ENCODE data around the gene C10orf95. TPM values are rescaled to one million over a fixed set of nuclear protein-coding genes. Genes with fewer than 3 reads are reported as not detected.
A peak's percentile ranks its signal among the peaks of the same experiment; 100 is the strongest.

The C10orf95 gene
- total and polyA plus RNA-seq, 2 donors (not counting 3 experiments of a cell fraction or from before 2014, with no cell fraction given) = 0.08 TPM; not detected in 1

DNA sequence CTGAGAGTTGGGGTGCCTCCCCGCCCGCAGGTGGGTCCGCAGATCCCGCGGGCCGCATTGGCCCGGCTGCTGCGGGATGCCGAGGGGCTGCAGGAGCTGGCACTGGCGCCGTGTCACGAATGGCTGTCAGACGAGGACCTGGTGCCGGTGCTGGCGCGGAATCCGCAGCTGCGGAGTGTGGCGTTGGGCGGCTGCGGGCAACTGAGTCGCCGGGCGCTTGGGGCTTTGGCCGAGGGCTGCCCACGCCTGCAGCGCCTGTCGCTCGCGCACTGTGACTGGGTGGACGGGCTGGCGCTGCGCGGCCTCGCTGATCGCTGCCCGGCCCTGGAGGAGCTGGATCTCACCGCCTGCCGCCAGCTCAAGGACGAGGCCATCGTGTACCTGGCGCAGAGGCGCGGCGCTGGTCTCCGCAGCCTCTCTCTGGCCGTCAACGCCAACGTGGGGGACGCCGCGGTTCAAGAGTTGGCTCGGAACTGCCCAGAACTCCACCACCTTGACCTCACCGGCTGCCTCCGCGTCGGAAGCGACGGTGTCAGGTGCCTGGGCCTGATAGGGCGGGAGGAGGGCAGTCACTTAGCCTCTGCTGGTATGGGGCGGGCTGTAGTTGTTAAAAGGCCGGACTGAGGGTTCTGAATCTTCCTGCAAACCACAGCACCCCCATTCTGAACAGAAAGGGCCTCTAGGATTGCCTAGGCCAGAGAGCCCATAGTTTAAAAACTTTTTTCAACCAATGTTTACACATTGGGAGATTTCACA is 29.4 kb downstream of the C10orf95 start:
- no TSS peak for BruUV-seq (replicated peaks)
- ChIA-PET CTCF (interaction anchor here (0.7 to 6.5 kb wide), 22 partner anchors 8 to 252 kb away, joined by 3 to 74 read pairs (median 6); partner anchors contain the start of genes C10orf95, CUEDC2, ELOVL3 and NFKB2), POLR2A (interaction anchor here (0.6 to 0.7 kb wide), 2 partner anchors 251 to 252 kb away, joined by 3 to 4 read pairs; no protein-coding TSS in a partner anchor)
- Histone ChIP-seq H3K9me1 (replicated peaks; ENCODE audit: control insufficient read depth, extremely low read depth, insufficient read depth, low read length) (no peaks in the 10 kb centered on the region), H3K9me3 (replicated peaks; ENCODE audit: control insufficient read depth, insufficient read depth, low read length) (no peaks in the 10 kb centered on the region), H3K4me1 (ENCODE audit: control insufficient read depth, extremely low read depth, insufficient read depth, low read length) (peaks cover 20% of the 10 kb centered on the region), H3K79me2 (ENCODE audit: control insufficient read depth, insufficient read depth, low read length) (no peaks in the 10 kb centered on the region), H3K4me3 (replicated peaks in 1 of 3; ENCODE audit: insufficient read depth in 1 of 3, low read depth in 1 of 3, low read length in 3 of 3) (peak overlapping the region; percentile 64 to 73 (median 70)), H3K27me3 (ENCODE audit: control insufficient read depth in 2 of 2, insufficient read depth in 2 of 2, low read length in 2 of 2) (peaks cover 3 to 7% of the 10 kb centered on the region in 2 experiments), H4K20me1 (replicated peaks; ENCODE audit: control insufficient read depth, extremely low read depth, insufficient read depth, low read length) (no peaks in the 10 kb centered on the region), H3K27ac (ENCODE audit: insufficient read depth, low read depth, low read length) (no peak overlapping the region), H3K4me2 (ENCODE audit: insufficient read depth, low read length) (peak overlapping the region; percentile 67), H2AFZ (ENCODE audit: low read depth, low read length) (peak overlapping the region; percentile 60), H3K36me3 (ENCODE audit: control insufficient read depth in 2 of 2, extremely low read depth in 1 of 2, insufficient read depth in 2 of 2, low read length in 2 of 2) (peaks cover 0 to 9% of the 10 kb centered on the region in 2 experiments), H3K9ac (replicated peaks; ENCODE audit: extremely low read depth, insufficient read depth, low read length) (peak overlapping the region; percentile 19)
- DNase-seq (ENCODE audit: low read depth, low spot score) = peak; percentile 21
- FAIRE-seq = no peak
- TF ChIP-seq POLR2A (IDR thresholded peaks at IDR 0.05; ENCODE audit: low read depth, low read length) = no peak
- TF ChIP-seq MYC (IDR thresholded peaks at IDR 0.05; ENCODE audit: low read depth, low read length) = no peak
- TF ChIP-seq, protein P1, sequence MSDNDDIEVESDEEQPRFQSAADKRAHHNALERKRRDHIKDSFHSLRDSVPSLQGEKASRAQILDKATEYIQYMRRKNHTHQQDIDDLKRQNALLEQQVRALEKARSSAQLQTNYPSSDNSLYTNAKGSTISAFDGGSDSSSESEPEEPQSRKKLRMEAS (IDR thresholded peaks at IDR 0.05; ENCODE audit: insufficient read depth, insufficient read length) = no peak
- no peak for TF ChIP-seq FOS (IDR thresholded peaks at IDR 0.05; ENCODE audit: borderline replicate concordance, insufficient read depth, low read length)
- TF ChIP-seq JUN (IDR thresholded peaks at IDR 0.05; ENCODE audit: borderline replicate concordance, insufficient read depth, insufficient read length, low read depth) = no peak
- no peak for TF ChIP-seq GATA2 (IDR thresholded peaks at IDR 0.05; ENCODE audit: insufficient read depth, insufficient read length, low read depth, low read length)
- no peak for TF ChIP-seq CTCF (IDR thresholded peaks at IDR 0.05; ENCODE audit: extremely low read depth in 1 of 2, insufficient read depth in 1 of 2, low read depth in 1 of 2, low read length in 2 of 2)
- TF ChIP-seq EZH2 (IDR thresholded peaks at IDR 0.05; ENCODE audit: borderline replicate concordance, low read depth, low read length, severe bottlenecking) = no peak
- TF ChIP-seq POLR2AphosphoS5 (IDR thresholded peaks at IDR 0.05; ENCODE audit: insufficient read depth, low read depth, low read length) = no peak
- intact Hi-C loops (cut with micrococcal nuclease) (loop anchor here (1.0 to 5.0 kb wide), 9 partner anchors 10 to 253 kb away; partner anchors contain the start of genes ACTR1A, CUEDC2 and SUFU), dilution Hi-C loops (cut with MboI; ENCODE audit: extremely low pct_ligation_motif_present, low sequenced_read_pairs) (no loop called here)
